HG02610 (cell line): ENCODE measurements around the gene ITFG1.
A peak's percentile ranks its signal among the peaks of the same experiment; 100 is the strongest.
"Not testable (repeated sequence)": the region's sequence is repeated elsewhere in the genome, so short reads cannot be mapped to it uniquely, and the experiment has no call there.

Source experiments
- ATAC-seq: cut with Tn5 transposase; IDR thresholded peaks from one replicate; pipeline ENCODE4 v1.9.1; 2021; ENCODE audit warnings: mild to moderate bottlenecking, moderate library complexity; ENCODE audit not compliant: unreplicated experiment

Gene ITFG1

GRCh38 chr16:47475786-47476185, 14.9 kb upstream of the ITFG1 start:
- no peak for ATAC-seq

DNA sequence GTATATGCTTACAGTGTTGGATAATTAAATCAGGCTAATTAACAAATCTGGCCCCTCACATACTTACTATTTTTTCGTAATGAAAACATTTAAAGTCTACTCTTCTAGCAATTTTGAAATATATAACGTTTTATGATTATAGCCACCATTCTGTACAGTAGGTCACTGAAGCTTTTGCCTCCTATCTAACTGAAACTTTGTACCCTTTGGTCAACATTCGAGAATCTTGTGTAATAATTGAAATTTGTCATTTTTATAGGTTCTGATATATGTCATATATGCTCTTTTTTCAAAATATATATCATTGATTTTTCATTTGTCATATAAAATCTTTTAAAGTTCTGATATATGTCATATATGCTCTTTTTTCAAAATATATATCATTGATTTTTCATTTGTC, 12.9 kb upstream of the ITFG1 start:
- no peak for ATAC-seq

DNA sequence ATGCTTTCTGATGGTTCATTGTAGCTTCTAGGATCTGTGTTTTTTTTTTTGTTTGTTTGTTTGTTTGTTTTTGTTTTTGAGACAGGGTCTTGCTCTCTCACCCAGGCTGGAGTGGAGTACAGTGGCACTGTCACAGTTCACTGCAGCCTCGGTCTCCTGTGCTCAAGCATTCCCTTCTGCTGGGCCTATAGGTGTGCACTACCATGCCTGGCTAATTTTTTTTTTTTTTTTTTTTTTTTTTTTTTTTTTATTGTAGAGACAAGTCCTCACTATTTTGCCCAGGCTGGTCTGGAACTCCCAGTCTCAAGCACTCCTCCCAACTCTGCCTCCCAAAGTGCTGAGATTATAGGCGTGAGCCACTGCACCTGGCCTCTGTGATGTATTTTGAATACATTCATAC, 12.1 kb upstream of the ITFG1 start:
- not testable (repeated sequence) for ATAC-seq

DNA sequence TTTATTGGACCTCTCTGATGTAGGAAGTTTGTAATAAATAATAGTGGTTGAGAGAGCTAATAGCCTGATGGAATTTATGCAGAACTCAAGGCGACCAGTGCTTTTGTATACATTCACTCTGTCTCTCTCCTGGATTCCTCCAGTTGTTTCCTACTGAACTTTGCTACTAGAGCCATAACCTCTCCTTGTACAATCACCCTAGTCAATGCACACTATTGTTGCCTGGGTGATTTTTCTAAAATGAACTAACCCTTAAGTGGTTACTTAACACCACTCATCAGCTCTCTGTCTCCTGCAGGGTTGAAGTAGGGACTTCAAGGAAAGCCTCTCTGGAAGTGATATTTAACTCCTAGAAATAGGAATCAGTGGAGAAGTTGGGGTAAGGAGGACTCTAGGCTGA, 9.9 kb upstream of the ITFG1 start:
- ATAC-seq = no peak

GRCh38 chr16:47470211-47470610, 9.3 kb upstream of the ITFG1 start:
- ATAC-seq = no peak

- ATAC-seq = no peak
These were observed 8.4 kb upstream of the ITFG1 start for GRCh38 chr16:47469227-47469626.

- ATAC-seq = not testable (repeated sequence)
These were observed 7.3 kb upstream of the ITFG1 start for GRCh38 chr16:47468070-47468689.

DNA sequence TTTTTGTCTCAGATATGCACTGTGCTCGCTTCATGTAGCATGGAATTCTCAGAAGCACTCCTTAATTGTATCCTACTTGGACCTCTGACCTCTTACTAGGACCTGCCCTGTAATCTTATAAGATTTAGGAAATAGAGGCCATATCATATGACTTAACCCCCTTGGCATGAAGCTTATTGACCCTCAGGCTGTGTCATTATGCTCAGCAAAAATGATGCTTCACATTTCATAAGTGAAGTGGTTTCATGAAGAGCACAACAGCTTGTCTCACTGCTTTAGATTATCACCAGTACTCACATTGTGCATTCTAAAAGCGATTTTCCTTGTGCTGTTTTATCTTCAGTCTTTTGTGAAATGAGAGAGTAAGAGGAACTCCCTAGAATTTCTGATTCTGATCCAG, 6.6 kb upstream of the ITFG1 start:
- ATAC-seq = no peak

- no peak for ATAC-seq
These were observed 5.2 kb upstream of the ITFG1 start for GRCh38 chr16:47465919-47466630.

GRCh38 chr16:47463771-47464624, 3.1 kb upstream of the ITFG1 start:
- ATAC-seq = no peak

DNA sequence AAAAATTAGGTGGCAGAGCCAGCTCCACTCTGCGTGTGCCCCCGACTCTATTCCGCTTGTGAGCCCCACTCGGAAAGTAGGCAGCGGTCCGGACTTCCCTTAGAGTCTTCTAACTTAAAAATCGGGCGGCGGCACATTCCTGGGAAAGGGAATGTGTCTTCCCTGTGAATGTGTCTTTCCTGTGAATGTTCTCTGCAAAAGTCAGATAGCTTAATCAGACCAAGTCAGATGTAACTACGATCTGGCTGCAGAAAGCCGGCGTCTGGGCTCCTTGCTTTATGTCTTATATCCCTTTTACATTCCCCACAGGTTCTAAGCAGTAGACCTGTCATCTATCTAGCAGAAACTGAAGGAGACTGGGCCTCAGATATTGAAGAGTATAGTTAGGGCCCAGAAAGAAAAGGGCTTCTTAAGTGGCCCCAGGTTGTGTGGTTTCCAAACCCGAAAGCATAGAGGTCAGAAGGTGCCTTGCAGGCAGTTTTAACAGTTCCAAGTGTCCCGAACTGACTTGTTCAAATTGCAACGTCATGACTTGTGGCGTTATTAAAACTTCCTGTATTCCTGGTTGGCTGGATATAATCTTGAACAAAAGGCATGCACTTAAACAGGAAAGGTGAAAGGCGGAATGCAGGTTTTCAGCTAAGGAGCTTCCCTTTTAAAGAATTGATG, 869 bp upstream of the ITFG1 start:
- ATAC-seq = peak; percentile 27

- ATAC-seq = no peak
These were observed 528 bp downstream of the ITFG1 start for GRCh38 chr16:47460359-47460710.

DNA sequence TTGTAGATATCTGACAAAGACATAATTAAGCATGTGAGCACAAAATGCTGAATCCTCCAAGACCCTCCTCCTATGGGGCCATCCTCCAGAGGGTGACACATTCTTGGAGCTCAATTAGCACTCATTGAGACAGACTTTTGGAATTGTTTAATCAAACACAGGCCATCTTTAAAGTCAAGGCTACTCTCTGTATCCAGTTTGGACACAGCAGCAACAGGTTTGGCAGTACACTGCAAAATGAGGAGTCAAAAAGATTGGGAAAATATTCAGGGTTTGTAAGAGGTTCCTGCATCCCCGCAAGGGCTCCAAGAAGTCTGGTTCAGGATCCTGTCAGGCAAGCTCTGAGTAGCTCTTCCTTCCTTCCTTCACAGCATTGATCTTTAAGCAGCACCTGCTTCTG, 1.3 kb downstream of the ITFG1 start:
- no peak for ATAC-seq

- ATAC-seq = no peak
These were observed 2.5 kb downstream of the ITFG1 start for GRCh38 chr16:47458331-47458730.

DNA sequence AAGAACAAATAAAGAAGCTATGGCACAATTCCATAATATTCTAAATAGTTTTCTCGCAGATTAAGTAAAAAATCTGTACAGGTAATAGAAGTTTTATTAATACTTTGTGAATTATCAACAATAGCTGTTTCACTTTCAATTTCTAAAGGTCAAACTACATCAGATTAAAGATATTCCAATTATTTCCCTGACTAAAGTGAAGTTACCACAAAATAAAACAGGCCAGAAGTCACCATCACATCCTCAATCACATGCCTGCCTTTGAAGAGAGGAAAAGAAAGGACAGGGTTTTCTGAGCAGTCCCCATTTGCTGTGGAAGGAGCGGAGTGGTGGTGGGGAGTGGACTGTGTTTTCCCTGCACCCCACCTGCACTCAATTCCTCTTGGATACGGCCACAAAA, 11.1 kb downstream of the ITFG1 start:
- no peak for ATAC-seq

DNA sequence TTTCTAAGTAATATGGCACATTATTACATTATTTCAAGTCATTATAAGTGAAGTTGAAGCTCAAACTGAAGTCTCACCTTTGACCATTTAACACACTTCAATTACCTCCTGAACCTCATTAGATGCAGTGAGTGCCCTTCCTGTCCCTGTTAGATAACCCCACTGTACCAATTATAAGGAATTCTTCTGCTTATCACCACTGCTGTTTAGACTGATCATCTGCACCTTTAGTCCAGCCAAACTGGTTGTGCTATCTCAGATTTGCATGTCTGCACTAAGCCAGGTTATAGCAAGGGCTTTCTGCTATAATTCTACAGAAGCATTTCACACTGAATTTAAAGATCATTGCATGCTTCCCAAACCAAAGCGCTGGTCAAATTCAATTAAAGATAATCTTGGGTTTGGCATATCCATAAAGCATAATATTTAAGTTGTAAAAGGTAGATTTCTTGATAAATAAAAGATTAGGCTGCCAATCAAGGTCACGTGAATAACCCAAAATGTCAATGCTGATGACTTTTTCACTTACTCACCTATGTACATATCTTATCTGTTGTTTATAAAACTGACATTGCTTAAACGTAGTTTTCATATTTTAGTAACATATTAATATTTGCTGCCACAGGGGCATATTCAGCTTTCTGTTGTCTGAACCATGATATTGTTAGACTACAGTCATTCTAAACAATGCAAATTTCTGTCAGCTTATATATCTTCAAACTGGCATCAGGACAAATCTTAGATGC, 11.9 kb downstream of the ITFG1 start:
- ATAC-seq = no peak

DNA sequence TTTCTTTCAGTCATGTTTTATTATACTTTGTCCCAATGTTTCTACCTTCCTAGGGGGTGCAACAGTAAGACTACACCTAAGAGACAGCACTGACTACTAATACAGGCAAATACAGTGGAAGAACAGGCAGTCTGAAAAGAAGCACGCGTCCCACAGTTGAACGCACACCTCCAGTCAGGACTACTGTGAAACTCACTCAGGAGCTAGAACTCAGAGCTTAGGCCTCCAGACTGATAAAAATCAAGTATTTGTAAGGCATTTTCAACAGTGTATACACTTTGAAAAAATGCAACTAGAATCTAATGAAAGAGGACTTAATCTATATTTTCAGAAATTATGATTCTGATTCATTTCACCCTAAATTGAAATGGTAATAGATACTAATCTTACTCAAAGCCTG, 14.4 kb downstream of the ITFG1 start:
- no peak for ATAC-seq

GRCh38 chr16:47442884-47443283, 18.0 kb downstream of the ITFG1 start:
- not testable (repeated sequence) for ATAC-seq

- ATAC-seq = not testable (repeated sequence)
These were observed 20.8 kb downstream of the ITFG1 start for GRCh38 chr16:47440066-47440465.

DNA sequence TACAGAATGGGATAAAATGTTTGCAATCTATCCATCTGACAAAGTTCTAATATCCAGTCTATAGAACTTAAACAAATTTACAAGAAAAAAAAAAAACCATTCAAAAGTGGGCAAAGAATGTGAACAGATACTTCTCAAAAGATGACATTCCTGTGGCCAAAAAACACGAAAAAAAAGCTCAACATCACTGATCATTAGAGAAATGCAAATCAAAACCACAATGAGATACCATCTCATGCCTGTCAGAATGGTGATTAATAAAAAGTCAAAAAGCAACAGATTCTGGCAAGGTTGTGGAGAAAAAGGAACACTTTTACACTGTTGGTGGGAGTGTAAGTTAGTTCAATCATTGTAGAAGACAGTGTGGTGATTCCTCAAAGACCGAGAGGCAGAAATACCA, 26.6 kb downstream of the ITFG1 start:
- ATAC-seq = not testable (repeated sequence)

GRCh38 chr16:47431960-47432359, 28.9 kb downstream of the ITFG1 start:
- no peak for ATAC-seq
